ENCODE measurements around the gene NOTUM. TPM values are rescaled to one million over a fixed set of nuclear protein-coding genes. Genes with fewer than 3 reads are reported as not detected.
A peak's percentile ranks its signal among the peaks of the same experiment; 100 is the strongest.

NOTUM gene
- 0.07 TPM in 1 of 2 replicates, not detected in the other for total RNA-seq

GRCh38 chr17:81961087-81961511 is at the start of gene NOTUM:
Gene NOTUM (minus strand): TSS chr17:81961187. CDS start chr17:81960909, 278 bp downstream.
- DNase-seq (ENCODE audit: low read depth, low spot score): no peak

- DNase-seq (ENCODE audit: low read depth, low spot score): no peak
Measured at GRCh38 chr17:82009413-82009812, 48.4 kb upstream of the NOTUM start.

- DNase-seq (ENCODE audit: low read depth, low spot score): no peak
Measured at GRCh38 chr17:82008941-82009405, 48.0 kb upstream of the NOTUM start.

GRCh38 chr17:82008258-82008940 is 47.4 kb upstream of the NOTUM start:
- DNase-seq (ENCODE audit: low read depth, low spot score): no peak

- DNase-seq (ENCODE audit: low read depth, low spot score): no peak
Measured at GRCh38 chr17:82007495-82008257, 46.7 kb upstream of the NOTUM start.

GRCh38 chr17:82007228-82007494 is 46.2 kb upstream of the NOTUM start:
- DNase-seq (ENCODE audit: low read depth, low spot score): no peak

- DNase-seq (ENCODE audit: low read depth, low spot score): no peak
Measured at GRCh38 chr17:82006468-82007227, 45.7 kb upstream of the NOTUM start.

GRCh38 chr17:82005701-82006348 is 44.8 kb upstream of the NOTUM start:
- DNase-seq (ENCODE audit: low read depth, low spot score): no peak

- DNase-seq (ENCODE audit: low read depth, low spot score): no peak
Measured at GRCh38 chr17:82004517-82005455, 43.8 kb upstream of the NOTUM start.

- DNase-seq (ENCODE audit: low read depth, low spot score): peak; percentile 77
Measured at GRCh38 chr17:82003411-82004381, 42.7 kb upstream of the NOTUM start.

- no peak for DNase-seq (ENCODE audit: low read depth, low spot score)
Measured at GRCh38 chr17:82001571-82002056, 40.6 kb upstream of the NOTUM start.

- no peak for DNase-seq (ENCODE audit: low read depth, low spot score)
Measured at GRCh38 chr17:82000803-82001570, 40.0 kb upstream of the NOTUM start.

- DNase-seq (ENCODE audit: low read depth, low spot score): no peak
Measured at GRCh38 chr17:81999976-82000802, 39.2 kb upstream of the NOTUM start.

GRCh38 chr17:81999587-81999975 is 38.6 kb upstream of the NOTUM start:
- DNase-seq (ENCODE audit: low read depth, low spot score): no peak

GRCh38 chr17:81998691-81999438 is 37.9 kb upstream of the NOTUM start:
- no peak for DNase-seq (ENCODE audit: low read depth, low spot score)

GRCh38 chr17:81998212-81998611 is 37.2 kb upstream of the NOTUM start:
- DNase-seq (ENCODE audit: low read depth, low spot score): no peak

Data from pulmonary artery endothelial cell (primary cell).